ENCODE measurements around the gene CPHXL2. TPM values are rescaled to one million over a fixed set of nuclear protein-coding genes. Genes with fewer than 3 reads are reported as not detected.

The CPHXL2 gene
- total RNA-seq: not detected in 2 replicates

- Mint-ChIP-seq H3K36me3 (ENCODE audit: low read depth) (no peaks in the 10 kb centered on the region), H3K27me3 (no peaks in the 10 kb centered on the region), H3K9me3 (no peaks in the 10 kb centered on the region), H3K4me3 (no peak within 1 kb of the TSS), H3K4me1 (no peaks in the 10 kb centered on the region), H3K27ac (no peak within 1 kb of the TSS)
- DNase-seq: no peak
- intact Hi-C loops (cut with micrococcal nuclease): no loop called here
Observed at GRCh38 chr16:75676909-75677308, at the start of gene CPHXL2. Gene CPHXL2, minus strand, starts transcription at chr16:75677009. Its CDS starts 10 bp downstream, at chr16:75676999.

- Mint-ChIP-seq H3K27ac (no peak within 1 kb of the TSS), H3K4me1 (no peaks in the 10 kb centered on the region), H3K4me3 (no peak within 1 kb of the TSS), H3K9me3 (no peaks in the 10 kb centered on the region), H3K36me3 (ENCODE audit: low read depth) (no peaks in the 10 kb centered on the region), H3K27me3 (no peaks in the 10 kb centered on the region)
- intact Hi-C loops (cut with micrococcal nuclease): no loop called here
- DNase-seq: no peak
Observed at GRCh38 chr16:75726390-75726789, 49.6 kb upstream of the CPHXL2 start, which contains the start of gene CPHXL. Gene CPHXL, minus strand, starts transcription at chr16:75726490. Its CDS starts 48 bp downstream, at chr16:75726442.

GRCh38 chr16:75718452-75718851 is 41.6 kb upstream of the CPHXL2 start:
- H3K4me1 Mint-ChIP-seq: no peaks in the 10 kb centered on the region
- H3K9me3 Mint-ChIP-seq: peaks cover 6% of the 10 kb centered on the region
- H3K36me3 Mint-ChIP-seq (ENCODE audit: low read depth): no peaks in the 10 kb centered on the region
- H3K27me3 Mint-ChIP-seq: no peaks in the 10 kb centered on the region
- intact Hi-C loops (cut with micrococcal nuclease): no loop called here
- no peak for DNase-seq
- H3K27ac Mint-ChIP-seq: no peak overlapping the region
- H3K4me3 Mint-ChIP-seq: no peak overlapping the region

- Mint-ChIP-seq H3K4me1 (no peaks in the 10 kb centered on the region), H3K27ac (no peak overlapping the region), H3K4me3 (no peak overlapping the region), H3K27me3 (no peaks in the 10 kb centered on the region), H3K36me3 (ENCODE audit: low read depth) (no peaks in the 10 kb centered on the region), H3K9me3 (peaks cover 4% of the 10 kb centered on the region)
- intact Hi-C loops (cut with micrococcal nuclease): no loop called here
- DNase-seq: no peak
Observed at GRCh38 chr16:75714661-75715060, 37.9 kb upstream of the CPHXL2 start.

- Mint-ChIP-seq H3K4me1 (no peaks in the 10 kb centered on the region), H3K27me3 (no peaks in the 10 kb centered on the region), H3K36me3 (ENCODE audit: low read depth) (no peaks in the 10 kb centered on the region), H3K27ac (no peak overlapping the region), H3K9me3 (peaks cover 4% of the 10 kb centered on the region), H3K4me3 (no peak overlapping the region)
- intact Hi-C loops (cut with micrococcal nuclease): no loop called here
- no peak for DNase-seq
Observed at GRCh38 chr16:75710344-75710743, 33.5 kb upstream of the CPHXL2 start.

GRCh38 chr16:75703306-75703705 is 26.5 kb upstream of the CPHXL2 start:
- intact Hi-C loops (cut with micrococcal nuclease): no loop called here
- H3K9me3 Mint-ChIP-seq: no peaks in the 10 kb centered on the region
- H3K27me3 Mint-ChIP-seq: no peaks in the 10 kb centered on the region
- no peaks in the 10 kb centered on the region for H3K36me3 Mint-ChIP-seq (ENCODE audit: low read depth)
- H3K4me3 Mint-ChIP-seq: no peak overlapping the region
- H3K4me1 Mint-ChIP-seq: no peaks in the 10 kb centered on the region
- no peak overlapping the region for H3K27ac Mint-ChIP-seq
- no peak for DNase-seq

GRCh38 chr16:75702242-75702641 is 25.4 kb upstream of the CPHXL2 start:
- no peak overlapping the region for H3K27ac Mint-ChIP-seq
- no peak overlapping the region for H3K4me3 Mint-ChIP-seq
- no peaks in the 10 kb centered on the region for H3K27me3 Mint-ChIP-seq
- no peak for DNase-seq
- H3K4me1 Mint-ChIP-seq: no peaks in the 10 kb centered on the region
- no peaks in the 10 kb centered on the region for H3K9me3 Mint-ChIP-seq
- intact Hi-C loops (cut with micrococcal nuclease): no loop called here
- no peaks in the 10 kb centered on the region for H3K36me3 Mint-ChIP-seq (ENCODE audit: low read depth)

- H3K36me3 Mint-ChIP-seq (ENCODE audit: low read depth): no peaks in the 10 kb centered on the region
- no peak within 1 kb of the TSS for H3K4me3 Mint-ChIP-seq
- no peaks in the 10 kb centered on the region for H3K27me3 Mint-ChIP-seq
- intact Hi-C loops (cut with micrococcal nuclease): no loop called here
- H3K27ac Mint-ChIP-seq: no peak within 1 kb of the TSS
- no peaks in the 10 kb centered on the region for H3K9me3 Mint-ChIP-seq
- no peak for DNase-seq
- no peaks in the 10 kb centered on the region for H3K4me1 Mint-ChIP-seq
Observed at GRCh38 chr16:75701361-75701760, 24.6 kb upstream of the CPHXL2 start, which contains the start of gene DUXB. Gene DUXB, minus strand, starts transcription at chr16:75701461. Its CDS starts 43 bp downstream, at chr16:75701418.

GRCh38 chr16:75697571-75697970 is 20.8 kb upstream of the CPHXL2 start:
- H3K4me1 Mint-ChIP-seq: no peaks in the 10 kb centered on the region
- no peaks in the 10 kb centered on the region for H3K36me3 Mint-ChIP-seq (ENCODE audit: low read depth)
- no peaks in the 10 kb centered on the region for H3K9me3 Mint-ChIP-seq
- intact Hi-C loops (cut with micrococcal nuclease): no loop called here
- H3K27ac Mint-ChIP-seq: no peak overlapping the region
- H3K4me3 Mint-ChIP-seq: no peak overlapping the region
- DNase-seq: no peak
- no peaks in the 10 kb centered on the region for H3K27me3 Mint-ChIP-seq

GRCh38 chr16:75695708-75696107 is 18.9 kb upstream of the CPHXL2 start:
- no peaks in the 10 kb centered on the region for H3K36me3 Mint-ChIP-seq (ENCODE audit: low read depth)
- H3K9me3 Mint-ChIP-seq: no peaks in the 10 kb centered on the region
- H3K4me3 Mint-ChIP-seq: no peak overlapping the region
- DNase-seq: no peak
- no peaks in the 10 kb centered on the region for H3K4me1 Mint-ChIP-seq
- no peaks in the 10 kb centered on the region for H3K27me3 Mint-ChIP-seq
- intact Hi-C loops (cut with micrococcal nuclease): no loop called here
- H3K27ac Mint-ChIP-seq: no peak overlapping the region

- intact Hi-C loops (cut with micrococcal nuclease): no loop called here
- no peak for DNase-seq
- H3K27ac Mint-ChIP-seq: no peak overlapping the region
- H3K36me3 Mint-ChIP-seq (ENCODE audit: low read depth): no peaks in the 10 kb centered on the region
- H3K27me3 Mint-ChIP-seq: no peaks in the 10 kb centered on the region
- no peak overlapping the region for H3K4me3 Mint-ChIP-seq
- H3K9me3 Mint-ChIP-seq: peaks cover 6% of the 10 kb centered on the region
- no peaks in the 10 kb centered on the region for H3K4me1 Mint-ChIP-seq
Observed at GRCh38 chr16:75687361-75687760, 10.6 kb upstream of the CPHXL2 start.

- no peaks in the 10 kb centered on the region for H3K27me3 Mint-ChIP-seq
- H3K36me3 Mint-ChIP-seq (ENCODE audit: low read depth): no peaks in the 10 kb centered on the region
- DNase-seq: no peak
- H3K4me3 Mint-ChIP-seq: no peak overlapping the region
- intact Hi-C loops (cut with micrococcal nuclease): no loop called here
- no peaks in the 10 kb centered on the region for H3K4me1 Mint-ChIP-seq
- no peak overlapping the region for H3K27ac Mint-ChIP-seq
- peaks cover 6% of the 10 kb centered on the region for H3K9me3 Mint-ChIP-seq
Observed at GRCh38 chr16:75682308-75682707, 5.5 kb upstream of the CPHXL2 start.

- peaks cover 4% of the 10 kb centered on the region for H3K9me3 Mint-ChIP-seq
- H3K27ac Mint-ChIP-seq: no peak overlapping the region
- H3K27me3 Mint-ChIP-seq: no peaks in the 10 kb centered on the region
- DNase-seq: no peak
- no peaks in the 10 kb centered on the region for H3K36me3 Mint-ChIP-seq (ENCODE audit: low read depth)
- intact Hi-C loops (cut with micrococcal nuclease): no loop called here
- no peaks in the 10 kb centered on the region for H3K4me1 Mint-ChIP-seq
- H3K4me3 Mint-ChIP-seq: no peak overlapping the region
Observed at GRCh38 chr16:75679366-75679765, 2.6 kb upstream of the CPHXL2 start.

- H3K27me3 Mint-ChIP-seq: no peaks in the 10 kb centered on the region
- no peak overlapping the region for H3K4me3 Mint-ChIP-seq
- H3K4me1 Mint-ChIP-seq: no peaks in the 10 kb centered on the region
- H3K27ac Mint-ChIP-seq: no peak overlapping the region
- DNase-seq: no peak
- no peaks in the 10 kb centered on the region for H3K36me3 Mint-ChIP-seq (ENCODE audit: low read depth)
- no peaks in the 10 kb centered on the region for H3K9me3 Mint-ChIP-seq
- intact Hi-C loops (cut with micrococcal nuclease): no loop called here
Observed at GRCh38 chr16:75667503-75667902, 9.3 kb downstream of the CPHXL2 start.

GRCh38 chr16:75660726-75661302 is 16.0 kb downstream of the CPHXL2 start:
- H3K9me3 Mint-ChIP-seq: no peaks in the 10 kb centered on the region

More at GRCh38 chr16:75660726-75661302, 16.0 kb downstream of the CPHXL2 start:
- intact Hi-C loops (cut with micrococcal nuclease): no loop called here
- peaks cover 4% of the 10 kb centered on the region for H3K4me1 Mint-ChIP-seq
- no peak overlapping the region for H3K4me3 Mint-ChIP-seq
- H3K36me3 Mint-ChIP-seq (ENCODE audit: low read depth): peaks cover 36% of the 10 kb centered on the region
- no peak for DNase-seq
- H3K27me3 Mint-ChIP-seq: no peaks in the 10 kb centered on the region
- no peak overlapping the region for H3K27ac Mint-ChIP-seq
